ENCODE measurements around the gene RIMS4. TPM values are rescaled to one million over a fixed set of nuclear protein-coding genes. Genes with fewer than 3 reads are reported as not detected.

Gene RIMS4
- not detected in 2 replicates for polyA plus RNA-seq (2011; rRNA removed)
- not detected in 2 replicates for polyA minus RNA-seq (2011; rRNA and poly(A)+ RNA removed)

GRCh38 chr20:44810391-44811149 lies at the start of gene RIMS4:
RIMS4 (minus strand) TSS chr20:44810546; CDS start chr20:44810271, 275 bp downstream.
- H3K27me3 ChIP-seq (ENCODE audit: control insufficient read depth, insufficient read depth, low read length): peaks cover 39% of the 10 kb centered on the region
- no peak for DNase-seq (ENCODE audit: low read depth)
- H3K36me3 ChIP-seq (ENCODE audit: control insufficient read depth, insufficient read depth, low read length): no peaks in the 10 kb centered on the region
- TF ChIP-seq, protein P1, sequence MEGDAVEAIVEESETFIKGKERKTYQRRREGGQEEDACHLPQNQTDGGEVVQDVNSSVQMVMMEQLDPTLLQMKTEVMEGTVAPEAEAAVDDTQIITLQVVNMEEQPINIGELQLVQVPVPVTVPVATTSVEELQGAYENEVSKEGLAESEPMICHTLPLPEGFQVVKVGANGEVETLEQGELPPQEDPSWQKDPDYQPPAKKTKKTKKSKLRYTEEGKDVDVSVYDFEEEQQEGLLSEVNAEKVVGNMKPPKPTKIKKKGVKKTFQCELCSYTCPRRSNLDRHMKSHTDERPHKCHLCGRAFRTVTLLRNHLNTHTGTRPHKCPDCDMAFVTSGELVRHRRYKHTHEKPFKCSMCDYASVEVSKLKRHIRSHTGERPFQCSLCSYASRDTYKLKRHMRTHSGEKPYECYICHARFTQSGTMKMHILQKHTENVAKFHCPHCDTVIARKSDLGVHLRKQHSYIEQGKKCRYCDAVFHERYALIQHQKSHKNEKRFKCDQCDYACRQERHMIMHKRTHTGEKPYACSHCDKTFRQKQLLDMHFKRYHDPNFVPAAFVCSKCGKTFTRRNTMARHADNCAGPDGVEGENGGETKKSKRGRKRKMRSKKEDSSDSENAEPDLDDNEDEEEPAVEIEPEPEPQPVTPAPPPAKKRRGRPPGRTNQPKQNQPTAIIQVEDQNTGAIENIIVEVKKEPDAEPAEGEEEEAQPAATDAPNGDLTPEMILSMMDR (IDR thresholded peaks at IDR 0.05; ENCODE audit: insufficient read depth, low read depth, low read length): no peak
- POLR2A ChIA-PET: no interaction called here
- CTCF ChIA-PET: no interaction called here
- H3K4me3 ChIP-seq (ENCODE audit: low read depth, low read length): no peak within 1 kb of the TSS

DNA sequence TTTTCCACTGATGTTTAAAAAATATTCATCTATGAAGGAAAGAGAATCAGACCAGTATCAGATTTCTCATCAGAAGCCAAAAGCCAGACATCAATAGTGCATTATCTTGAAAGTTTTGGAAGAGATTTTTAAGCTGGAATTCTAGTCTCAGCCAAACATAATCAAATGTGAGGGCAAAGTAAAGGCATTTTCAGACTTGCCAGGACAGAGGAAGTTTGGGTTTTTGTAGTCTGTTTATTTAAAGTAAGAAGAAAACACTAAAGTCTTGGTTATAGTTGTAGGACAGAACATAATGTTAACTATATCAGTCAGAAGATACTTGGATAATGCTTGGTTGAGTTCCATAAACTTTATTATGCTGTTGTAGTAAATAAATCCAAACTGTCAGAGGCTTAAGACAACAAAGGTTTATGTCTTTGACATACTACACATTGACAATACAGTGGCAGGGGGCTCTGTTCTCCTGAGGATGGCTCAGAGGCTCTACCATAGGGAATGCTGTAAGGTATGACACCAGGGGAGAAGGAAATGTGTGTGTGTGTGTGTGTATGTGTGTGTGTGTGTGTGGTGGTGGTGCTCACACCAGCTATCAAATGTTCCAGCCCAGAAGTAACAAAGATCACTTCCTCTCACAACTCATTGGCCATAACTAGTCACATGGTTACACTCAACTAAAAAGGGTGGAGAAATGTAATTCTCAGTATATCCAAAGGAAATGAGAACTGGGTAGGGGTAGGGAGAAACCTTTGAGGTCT lies 48.4 kb upstream of the RIMS4 start:
- ChIA-PET CTCF (interaction anchor here (1.1 kb wide), 1 partner anchor 10 kb away, joined by 4 read pairs; no protein-coding TSS in a partner anchor), POLR2A (no interaction called here)
- Histone ChIP-seq H3K36me3 (ENCODE audit: control insufficient read depth, insufficient read depth, low read length) (no peaks in the 10 kb centered on the region), H3K27me3 (ENCODE audit: control insufficient read depth, insufficient read depth, low read length) (peaks cover 4% of the 10 kb centered on the region; the same call in 1 of the 2 replicates), H3K4me3 (ENCODE audit: low read depth, low read length) (no peak overlapping the region)
- TF ChIP-seq, protein P1 (IDR thresholded peaks at IDR 0.05; ENCODE audit: insufficient read depth, low read depth, low read length): no peak
- no peak for DNase-seq (ENCODE audit: low read depth)

DNA sequence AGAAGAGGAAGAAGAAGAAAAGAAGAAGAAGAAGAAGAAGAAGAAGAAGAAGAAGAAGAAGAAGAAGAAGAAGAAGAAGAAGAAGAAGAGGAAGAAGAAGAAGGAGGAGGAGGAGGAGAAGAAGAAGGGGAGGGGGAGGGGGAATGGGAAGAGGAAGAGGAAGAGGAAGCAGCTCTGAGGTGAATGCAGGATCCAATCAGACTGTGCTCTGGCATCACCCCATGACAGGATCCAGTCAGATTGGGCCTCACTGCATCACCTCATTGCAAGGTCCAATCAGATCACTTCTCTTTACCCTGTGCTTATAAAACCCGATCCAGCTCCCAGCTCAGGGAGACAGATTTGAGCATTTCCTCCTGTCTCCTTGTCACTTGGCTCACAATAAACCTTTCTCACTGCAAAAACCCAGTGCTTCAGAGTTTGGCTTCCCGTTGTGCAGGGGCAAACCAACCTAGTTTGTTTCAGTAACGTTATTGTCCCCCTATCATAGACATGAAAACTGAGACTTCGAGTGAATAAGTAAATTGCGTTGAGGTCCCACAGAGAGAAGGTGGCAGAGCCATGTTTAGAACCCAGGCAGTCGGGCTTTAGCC lies 46.6 kb upstream of the RIMS4 start:
- H3K36me3 ChIP-seq (ENCODE audit: control insufficient read depth, insufficient read depth, low read length): no peaks in the 10 kb centered on the region
- 0 out of 2 replicates have a peak, but pooled peaks cover 2% of the 10 kb centered on the region for H3K27me3 ChIP-seq (ENCODE audit: control insufficient read depth, insufficient read depth, low read length)
- DNase-seq (ENCODE audit: low read depth): no peak
- TF ChIP-seq, protein P1 (IDR thresholded peaks at IDR 0.05; ENCODE audit: insufficient read depth, low read depth, low read length): no peak
- POLR2A ChIA-PET: no interaction called here
- CTCF ChIA-PET: interaction anchor here (1.1 to 1.4 kb wide), 3 partner anchors 9 to 109 kb away, joined by 3 to 5 read pairs (median 4); no protein-coding TSS in a partner anchor
- no peak overlapping the region for H3K4me3 ChIP-seq (ENCODE audit: low read depth, low read length)

GRCh38 chr20:44856442-44856841 lies 46.1 kb upstream of the RIMS4 start:
- TF ChIP-seq, protein P1 (IDR thresholded peaks at IDR 0.05; ENCODE audit: insufficient read depth, low read depth, low read length): no peak
- Histone ChIP-seq H3K36me3 (ENCODE audit: control insufficient read depth, insufficient read depth, low read length) (no peaks in the 10 kb centered on the region), H3K4me3 (ENCODE audit: low read depth, low read length) (no peak overlapping the region), H3K27me3 (ENCODE audit: control insufficient read depth, insufficient read depth, low read length) (0 out of 2 replicates have a peak, but pooled peaks cover 2% of the 10 kb centered on the region)
- POLR2A ChIA-PET: no interaction called here
- CTCF ChIA-PET: interaction anchor here (1.1 to 1.4 kb wide), 3 partner anchors 9 to 108 kb away, joined by 3 to 5 read pairs (median 4); no protein-coding TSS in a partner anchor
- DNase-seq (ENCODE audit: low read depth): no peak

- POLR2A ChIA-PET: no interaction called here
Observed at GRCh38 chr20:44851545-44851944, 41.2 kb upstream of the RIMS4 start.

More at GRCh38 chr20:44851545-44851944, 41.2 kb upstream of the RIMS4 start:
- Histone ChIP-seq H3K4me3 (ENCODE audit: low read depth, low read length) (no peak overlapping the region), H3K36me3 (ENCODE audit: control insufficient read depth, insufficient read depth, low read length) (no peaks in the 10 kb centered on the region), H3K27me3 (ENCODE audit: control insufficient read depth, insufficient read depth, low read length) (peaks cover 2% of the 10 kb centered on the region; the same call in 1 of the 2 replicates)
- CTCF ChIA-PET: no interaction called here
- DNase-seq (ENCODE audit: low read depth): no peak
- TF ChIP-seq, protein P1 (IDR thresholded peaks at IDR 0.05; ENCODE audit: insufficient read depth, low read depth, low read length): no peak
